Uterus (tissue), 2 donors: Measurements from ENCODE around the gene TNFRSF4.

Experiments
- POLR2A ChIP-seq, 2 donors: fragments of 450-650 bp; IDR thresholded peaks; one replicate each; pipeline ENCODE4 v1.6.1; 2016; ENCODE audit warnings: antibody characterized with exemption in 2 of 2, mild to moderate bottlenecking in 1 of 2, moderate library complexity in 1 of 2
- TF ChIP-seq, protein P1 (sequence below), 4 experiments: fragments of 200-600 bp in 2 of 4; fragments of 450-650 bp in 2 of 4; sonication (generic) in 2 of 4; IDR thresholded peaks; one replicate each; pipeline ENCODE4 v1.5.1; 2016 to 2019; ENCODE audit warnings: antibody characterized with exemption in 4 of 4, mild to moderate bottlenecking in 2 of 4, moderate library complexity in 1 of 4

DNA sequence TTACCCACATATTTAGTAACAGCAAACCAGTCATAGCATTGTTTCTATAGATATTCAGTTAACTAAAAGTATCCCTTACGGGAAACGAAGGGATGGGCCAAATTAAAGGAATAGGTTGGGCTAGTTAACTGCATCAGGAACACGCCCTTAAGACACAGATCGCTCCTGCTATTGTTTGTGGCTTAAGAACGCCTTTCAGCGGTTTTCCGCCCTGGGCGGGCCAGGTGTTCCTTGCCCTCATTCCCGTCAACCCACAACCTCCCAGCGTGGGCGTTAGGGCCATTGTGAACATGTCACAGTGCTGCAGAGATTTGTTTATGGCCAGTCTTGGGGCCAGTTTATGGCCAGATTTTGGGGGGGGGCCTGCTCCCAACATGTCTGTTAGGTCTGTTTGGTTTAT lies 22.2 kb downstream of the TNFRSF4 start:
- TF ChIP-seq POLR2A (IDR thresholded peaks at IDR 0.05) = no peak
- TF ChIP-seq, protein P1, sequence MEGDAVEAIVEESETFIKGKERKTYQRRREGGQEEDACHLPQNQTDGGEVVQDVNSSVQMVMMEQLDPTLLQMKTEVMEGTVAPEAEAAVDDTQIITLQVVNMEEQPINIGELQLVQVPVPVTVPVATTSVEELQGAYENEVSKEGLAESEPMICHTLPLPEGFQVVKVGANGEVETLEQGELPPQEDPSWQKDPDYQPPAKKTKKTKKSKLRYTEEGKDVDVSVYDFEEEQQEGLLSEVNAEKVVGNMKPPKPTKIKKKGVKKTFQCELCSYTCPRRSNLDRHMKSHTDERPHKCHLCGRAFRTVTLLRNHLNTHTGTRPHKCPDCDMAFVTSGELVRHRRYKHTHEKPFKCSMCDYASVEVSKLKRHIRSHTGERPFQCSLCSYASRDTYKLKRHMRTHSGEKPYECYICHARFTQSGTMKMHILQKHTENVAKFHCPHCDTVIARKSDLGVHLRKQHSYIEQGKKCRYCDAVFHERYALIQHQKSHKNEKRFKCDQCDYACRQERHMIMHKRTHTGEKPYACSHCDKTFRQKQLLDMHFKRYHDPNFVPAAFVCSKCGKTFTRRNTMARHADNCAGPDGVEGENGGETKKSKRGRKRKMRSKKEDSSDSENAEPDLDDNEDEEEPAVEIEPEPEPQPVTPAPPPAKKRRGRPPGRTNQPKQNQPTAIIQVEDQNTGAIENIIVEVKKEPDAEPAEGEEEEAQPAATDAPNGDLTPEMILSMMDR (IDR thresholded peaks at IDR 0.05) = no peak
